ENCODE data around the gene RAD54L2. TPM values are rescaled to one million over a fixed set of nuclear protein-coding genes. Genes with fewer than 3 reads are reported as not detected.
"Not testable (repeated sequence)": the region's sequence is repeated elsewhere in the genome, so short reads cannot be mapped to it uniquely, and the experiment has no call there.

Gene RAD54L2
- total RNA-seq, 2 donors from 2014 or later: 15.8 to 25.7 TPM

- no peaks in the 10 kb centered on the region for H3K27me3 ChIP-seq
- no peak overlapping the region for H3K27ac ChIP-seq
- ATAC-seq: no peak
- WGBS, 2 donors: 56 to 69% methylated on average over 2 of the region's 2 CpGs
- no peak for DNase-seq
- H3K4me1 ChIP-seq: no peaks in the 10 kb centered on the region
- intact Hi-C loops (cut with DNase I): no loop called here
- no peaks in the 10 kb centered on the region for H3K36me3 ChIP-seq (replicated peaks in 1 of 2; ENCODE audit: insufficient read depth in 1 of 2, low read depth in 2 of 2)
- H3K9me3 ChIP-seq: no peaks in the 10 kb centered on the region
- H3K4me3 ChIP-seq: no peak overlapping the region
- TF ChIP-seq POLR2A (IDR thresholded peaks at IDR 0.05) (no peak), CTCF (IDR thresholded peaks at IDR 0.05) (no peak)
These were observed 18.7 kb upstream of the RAD54L2 start for GRCh38 chr3:51519848-51520247.

- WGBS, 2 donors: 76 to 82% methylated on average over 5 of the region's 5 CpGs
- intact Hi-C loops (cut with DNase I); H3K4me3 ChIP-seq; H3K9me3 ChIP-seq; H3K36me3 ChIP-seq (replicated peaks in 1 of 2; ENCODE audit: insufficient read depth in 1 of 2, low read depth in 2 of 2); H3K27ac ChIP-seq; ATAC-seq; DNase-seq; H3K27me3 ChIP-seq; H3K4me1 ChIP-seq: not testable (repeated sequence)
These were observed 17.4 kb upstream of the RAD54L2 start for GRCh38 chr3:51520906-51521730.

DNA sequence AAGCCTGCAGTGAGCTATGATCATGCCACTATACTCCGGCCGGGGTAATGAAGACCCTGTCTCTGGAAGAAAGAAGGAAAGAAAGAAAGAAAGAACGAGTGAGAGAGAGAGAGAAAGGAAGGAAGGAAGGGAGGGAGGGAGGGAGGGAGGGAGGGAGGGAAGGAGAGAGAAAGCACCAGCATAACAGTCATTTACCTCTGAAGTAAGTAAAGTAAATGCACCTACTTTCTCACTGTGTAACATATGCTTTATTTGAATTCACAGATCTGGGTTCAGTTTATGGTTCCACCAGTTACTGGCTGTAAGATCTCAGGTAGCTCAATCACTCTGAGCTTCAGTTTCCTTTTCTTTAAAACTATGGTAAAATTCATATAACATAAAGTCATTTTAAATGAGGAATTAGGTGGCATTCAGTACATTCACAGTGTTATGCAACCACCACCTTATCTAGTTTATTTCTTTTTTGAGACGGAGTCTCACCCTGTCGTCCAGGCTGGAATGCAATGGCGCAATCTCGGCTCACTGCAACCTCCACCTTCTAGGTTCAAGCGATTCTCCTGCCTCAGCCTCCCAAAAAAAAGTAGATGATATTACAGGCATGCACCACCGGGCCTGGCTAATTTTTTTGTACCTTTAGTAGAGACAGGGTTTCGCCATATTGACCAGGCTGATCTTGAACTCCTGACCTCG is 16.1 kb upstream of the RAD54L2 start:
- Histone ChIP-seq H3K4me3 (no peak overlapping the region), H3K9me3 (no peaks in the 10 kb centered on the region), H3K4me1 (no peaks in the 10 kb centered on the region), H3K36me3 (replicated peaks in 1 of 2; ENCODE audit: insufficient read depth in 1 of 2, low read depth in 2 of 2) (no peaks in the 10 kb centered on the region), H3K27ac (no peak overlapping the region), H3K27me3 (no peaks in the 10 kb centered on the region)
- intact Hi-C loops (cut with DNase I): no loop called here
- no peak for DNase-seq
- ATAC-seq: no peak
- WGBS, 2 donors: 48 to 62% methylated on average over 10 to 11 of the region's 11 CpGs
- TF ChIP-seq POLR2A (IDR thresholded peaks at IDR 0.05): no peak
- no peak for TF ChIP-seq CTCF (IDR thresholded peaks at IDR 0.05)

DNA sequence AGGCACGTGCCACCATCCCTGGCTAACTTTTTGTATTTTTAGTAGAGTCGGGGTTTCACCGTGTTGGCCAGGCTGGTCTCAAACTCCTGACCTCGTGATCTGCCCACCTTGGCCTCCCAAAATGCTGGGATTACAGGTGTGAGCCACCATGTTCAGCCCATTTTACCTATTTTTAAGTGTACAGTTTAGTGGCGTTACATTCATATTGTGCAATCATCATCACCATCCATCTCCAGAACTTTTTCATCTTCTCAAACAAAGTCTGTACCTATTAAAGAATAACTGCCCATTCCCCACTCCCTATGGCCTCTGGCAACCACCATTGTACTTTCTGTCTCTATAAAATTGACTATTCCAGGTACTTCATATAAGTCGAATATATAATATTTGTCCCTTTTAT is 13.6 kb upstream of the RAD54L2 start:
- WGBS, 2 donors: 75 to 91% methylated on average over 6 of the region's 6 CpGs
- ATAC-seq; H3K27ac ChIP-seq; H3K36me3 ChIP-seq (replicated peaks in 1 of 2; ENCODE audit: insufficient read depth in 1 of 2, low read depth in 2 of 2); H3K27me3 ChIP-seq; intact Hi-C loops (cut with DNase I); H3K9me3 ChIP-seq; DNase-seq; H3K4me3 ChIP-seq; H3K4me1 ChIP-seq: not testable (repeated sequence)

DNA sequence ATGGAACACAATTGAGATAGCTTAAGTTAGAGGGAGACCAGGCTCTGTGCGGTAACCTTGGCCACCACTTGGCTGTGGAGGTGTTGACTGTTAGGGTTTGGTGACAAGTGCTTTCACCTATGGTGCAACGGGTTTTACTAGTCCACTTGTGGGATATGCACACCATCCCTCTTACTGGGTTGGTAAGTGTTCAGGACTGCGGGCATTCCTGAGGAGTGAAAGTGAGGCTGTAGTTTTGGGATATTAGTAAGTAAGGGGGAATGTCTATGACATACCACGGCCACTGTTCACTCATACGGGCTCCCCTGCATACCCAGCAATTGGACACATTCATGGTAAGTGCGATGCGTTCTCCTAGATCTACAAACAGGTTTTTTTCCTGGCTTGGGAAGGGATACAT is 8.0 kb upstream of the RAD54L2 start:
- no peaks in the 10 kb centered on the region for H3K27me3 ChIP-seq
- ATAC-seq: no peak
- no peak for DNase-seq
- H3K4me3 ChIP-seq: no peak overlapping the region
- no peaks in the 10 kb centered on the region for H3K36me3 ChIP-seq (replicated peaks in 1 of 2; ENCODE audit: insufficient read depth in 1 of 2, low read depth in 2 of 2)
- intact Hi-C loops (cut with DNase I): no loop called here
- TF ChIP-seq POLR2A (IDR thresholded peaks at IDR 0.05) (no peak), CTCF (IDR thresholded peaks at IDR 0.05) (no peak)
- no peak overlapping the region for H3K27ac ChIP-seq
- no peaks in the 10 kb centered on the region for H3K4me1 ChIP-seq
- WGBS, 2 donors: 67 to 86% methylated on average over 7 of the region's 7 CpGs
- no peaks in the 10 kb centered on the region for H3K9me3 ChIP-seq
